Mesenchymal stem cell (in vitro differentiated cells and primary cell): ENCODE measurements around the gene DHRS11.

Experiments
- DNase-seq: peaks from one replicate; pipeline ENCODE4 v3.0.0-alpha.2; 2013
- H2AFZ ChIP-seq: one replicate; pipeline ENCODE4 v1.6.1; 2013; ENCODE audit warnings: low read depth, mild to moderate bottlenecking, control low read depth, inconsistent platforms, low read length, moderate library complexity
- H2AK5ac ChIP-seq: 2 replicates; pipeline ENCODE4 v1.6.1; 2013; ENCODE audit warnings: low read length, moderate library complexity, mild to moderate bottlenecking, inconsistent platforms; ENCODE audit not compliant: severe bottlenecking
- H2BK120ac ChIP-seq: one replicate; pipeline ENCODE4 v1.6.1; 2013; ENCODE audit warnings: low read depth, mild to moderate bottlenecking, inconsistent platforms, low read length, moderate library complexity
- H2BK12ac ChIP-seq, 2 experiments: one replicate each; pipeline ENCODE4 v1.6.1; 2013; ENCODE audit warnings: inconsistent platforms in 2 of 2, low read length in 2 of 2, mild to moderate bottlenecking in 2 of 2, moderate library complexity in 2 of 2, control low read depth in 1 of 2
- H2BK15ac ChIP-seq: one replicate; pipeline ENCODE4 v1.6.1; 2013; ENCODE audit warnings: mild to moderate bottlenecking, low read depth, inconsistent platforms; ENCODE audit not compliant: poor library complexity, severe bottlenecking
- H2BK5ac ChIP-seq: 2 replicates; pipeline ENCODE4 v1.6.1; 2013; ENCODE audit warnings: low read depth, mild to moderate bottlenecking, low read length, control low read depth, inconsistent platforms; ENCODE audit not compliant: poor library complexity, severe bottlenecking
- H3K14ac ChIP-seq, 2 experiments: one replicate each; pipeline ENCODE4 v1.6.1; 2013; ENCODE audit warnings: inconsistent platforms in 2 of 2, low read length in 2 of 2, control low read depth in 1 of 2, mild to moderate bottlenecking in 1 of 2, moderate library complexity in 1 of 2
- H3K18ac ChIP-seq, 2 experiments: one replicate each; pipeline ENCODE4 v1.6.1; 2013; ENCODE audit warnings: inconsistent platforms in 2 of 2, low read length in 2 of 2, control low read depth in 1 of 2, low read depth in 1 of 2, mild to moderate bottlenecking in 1 of 2
- H3K23ac ChIP-seq, 2 experiments: one replicate each; pipeline ENCODE4 v1.6.1; 2013; ENCODE audit warnings: inconsistent platforms in 2 of 2, low read length in 2 of 2, mild to moderate bottlenecking in 2 of 2, moderate library complexity in 2 of 2, control low read depth in 1 of 2
- H3K27ac ChIP-seq: 2 replicates; pipeline ENCODE4 v1.5.1; 2013; ENCODE audit warnings: mild to moderate bottlenecking, moderate library complexity, low read length, control low read depth, inconsistent platforms; ENCODE audit not compliant: poor library complexity, severe bottlenecking
- H3K27me3 ChIP-seq, 2 experiments: 2 replicates each; pipeline versions ENCODE4 v1.6.1 to v1.7.0; 2013; ENCODE audit warnings: low read length in 2 of 2, mild to moderate bottlenecking in 2 of 2, moderate library complexity in 2 of 2, control low read depth in 1 of 2, inconsistent platforms in 1 of 2; ENCODE audit not compliant: control insufficient read depth in 1 of 2, insufficient read depth in 1 of 2
- H3K36me3 ChIP-seq, 2 experiments: 2 replicates each; pipeline versions ENCODE4 v1.6.1 to v1.7.0; 2013; ENCODE audit warnings: low read length in 2 of 2, control low read depth in 1 of 2, inconsistent platforms in 1 of 2, low read depth in 1 of 2, mild to moderate bottlenecking in 1 of 2; ENCODE audit not compliant: insufficient read depth in 2 of 2, control insufficient read depth in 1 of 2
- H3K4ac ChIP-seq, 2 experiments: one replicate each; pipeline ENCODE4 v1.6.1; 2013; ENCODE audit warnings: inconsistent platforms in 2 of 2, low read length in 2 of 2, mild to moderate bottlenecking in 2 of 2, moderate library complexity in 2 of 2, control low read depth in 1 of 2, low read depth in 1 of 2
- H3K4me1 ChIP-seq: 2 replicates; pipeline ENCODE4 v1.6.1; 2013; ENCODE audit warnings: low read depth, low read length, control low read depth; ENCODE audit not compliant: control insufficient read depth, insufficient read depth
- H3K4me2 ChIP-seq: 2 replicates; pipeline ENCODE4 v1.6.1; 2013; ENCODE audit warnings: low read length, mild to moderate bottlenecking, inconsistent platforms; ENCODE audit not compliant: poor library complexity, severe bottlenecking
- H3K4me3 ChIP-seq, 2 experiments: 2 replicates each; pipeline versions ENCODE4 v1.5.1 to v1.7.0; 2013; ENCODE audit warnings: low read length in 2 of 2, mild to moderate bottlenecking in 2 of 2, control low read depth in 1 of 2, low read depth in 1 of 2; ENCODE audit not compliant: insufficient read depth in 1 of 2
- H3K79me1 ChIP-seq: replicated peaks from 2 replicates; pipeline ENCODE4 v1.6.1; 2013; ENCODE audit warnings: mild to moderate bottlenecking, control low read depth, low read length, inconsistent platforms; ENCODE audit not compliant: poor library complexity, severe bottlenecking
- H3K9ac ChIP-seq: 2 replicates; pipeline ENCODE4 v1.7.0; 2013; ENCODE audit warnings: mild to moderate bottlenecking, low read length, moderate library complexity
- H3K9me3 ChIP-seq: 2 replicates; pipeline ENCODE4 v1.7.0; 2013; ENCODE audit warnings: mild to moderate bottlenecking, low read length; ENCODE audit not compliant: control insufficient read depth
- H4K8ac ChIP-seq: one replicate; pipeline ENCODE4 v1.6.1; 2013; ENCODE audit warnings: inconsistent platforms, mild to moderate bottlenecking, low read length, moderate library complexity
- H4K91ac ChIP-seq: one replicate; pipeline ENCODE4 v1.6.1; 2013; ENCODE audit warnings: mild to moderate bottlenecking, low read length, inconsistent platforms
- WGBS: methylation state at CpG from one replicate; pipeline ENCODE4 v1.1.7; 2013; ENCODE audit warnings: mixed read lengths; 5-methylcytosine and 5-hydroxymethylcytosine counted together

DHRS11 gene

DNA sequence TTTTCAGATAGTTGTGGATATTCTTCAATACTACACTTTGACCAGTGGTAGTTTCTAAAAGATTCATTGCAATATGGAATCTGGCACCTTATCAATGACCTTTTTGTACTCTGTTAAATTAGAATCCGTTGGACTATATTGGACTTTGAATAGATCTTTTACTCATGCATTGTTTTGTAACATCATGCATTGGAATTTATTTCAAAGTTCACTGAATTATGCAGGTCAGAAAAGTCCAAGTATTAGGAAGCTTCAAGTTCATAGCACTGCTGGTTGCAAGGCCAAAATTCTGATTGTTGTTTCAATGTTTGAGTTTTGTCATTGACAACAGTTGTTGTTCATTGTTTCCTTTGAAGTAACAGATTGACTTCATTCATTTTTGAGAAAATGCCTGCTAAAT is 7.9 kb upstream of the DHRS11 start:
- Histone ChIP-seq H2BK15ac (no peak overlapping the region), H2AK5ac (no peak overlapping the region), H3K23ac (no peak overlapping the region), H3K36me3 (peaks cover 44 to 89% of the 10 kb centered on the region in 2 experiments), H3K9me3 (no peaks in the 10 kb centered on the region), H3K14ac (no peak overlapping the region), H3K79me1 (peaks cover 19% of the 10 kb centered on the region), H3K18ac (no peak overlapping the region), H3K4me2 (no peak overlapping the region), H3K9ac (no peak overlapping the region), H2BK12ac (no peak overlapping the region), H2BK120ac (no peak overlapping the region), H4K8ac (no peak overlapping the region), H3K27ac (no peak overlapping the region), H3K4me1 (no peaks in the 10 kb centered on the region), H3K27me3 (no peaks in the 10 kb centered on the region), H2BK5ac (no peak overlapping the region), H4K91ac (no peak overlapping the region), H3K4ac (no peak overlapping the region), H2AFZ (no peak overlapping the region), H3K4me3 (no peak overlapping the region)
- DNase-seq: no peak
- 80% methylated on average over 1 of the region's 1 CpG for WGBS

DNA sequence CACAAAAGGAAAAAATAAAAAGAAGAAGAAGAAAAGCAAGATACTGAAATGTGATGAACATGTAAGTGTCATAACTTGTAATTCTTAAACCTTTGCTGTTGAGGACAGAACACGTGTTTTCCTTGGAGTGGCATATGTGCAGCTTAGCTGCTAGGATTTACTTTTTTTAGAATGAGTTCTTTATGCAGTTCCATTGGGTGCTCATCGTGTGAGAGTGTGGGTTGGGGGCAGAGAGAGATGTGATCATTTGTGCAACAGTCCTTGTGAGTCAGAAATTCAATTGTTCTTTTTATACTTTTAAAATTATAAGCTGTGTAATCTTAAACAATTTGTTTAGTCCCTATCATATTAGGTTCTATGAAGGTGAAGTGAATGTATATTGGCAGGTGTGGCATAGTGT is 5.5 kb upstream of the DHRS11 start:
- Histone ChIP-seq H3K4ac (no peak overlapping the region), H2AFZ (no peak overlapping the region), H3K36me3 (peaks cover 34 to 96% of the 10 kb centered on the region in 2 experiments), H2BK120ac (no peak overlapping the region), H3K79me1 (peaks cover 15% of the 10 kb centered on the region), H3K4me2 (no peak overlapping the region), H3K9ac (no peak overlapping the region), H3K27ac (no peak overlapping the region), H2BK12ac (no peak overlapping the region), H2AK5ac (no peak overlapping the region), H3K27me3 (no peaks in the 10 kb centered on the region), H2BK5ac (no peak overlapping the region), H3K23ac (no peak overlapping the region), H3K4me1 (peaks cover under 1% of the 10 kb centered on the region), H4K8ac (no peak overlapping the region), H3K14ac (no peak overlapping the region), H3K4me3 (no peak overlapping the region), H3K18ac (no peak overlapping the region), H3K9me3 (no peaks in the 10 kb centered on the region), H2BK15ac (no peak overlapping the region), H4K91ac (no peak overlapping the region)
- no peak for DNase-seq
- 90% methylated on average over 2 of the region's 2 CpGs for WGBS

- no peak overlapping the region for H3K4me3 ChIP-seq
- WGBS: 93% methylated on average over 2 of the region's 2 CpGs
- DNase-seq: peak; percentile 36
These were observed 1.6 kb upstream of the DHRS11 start for GRCh38 chr17:36590082-36590481.

DNA sequence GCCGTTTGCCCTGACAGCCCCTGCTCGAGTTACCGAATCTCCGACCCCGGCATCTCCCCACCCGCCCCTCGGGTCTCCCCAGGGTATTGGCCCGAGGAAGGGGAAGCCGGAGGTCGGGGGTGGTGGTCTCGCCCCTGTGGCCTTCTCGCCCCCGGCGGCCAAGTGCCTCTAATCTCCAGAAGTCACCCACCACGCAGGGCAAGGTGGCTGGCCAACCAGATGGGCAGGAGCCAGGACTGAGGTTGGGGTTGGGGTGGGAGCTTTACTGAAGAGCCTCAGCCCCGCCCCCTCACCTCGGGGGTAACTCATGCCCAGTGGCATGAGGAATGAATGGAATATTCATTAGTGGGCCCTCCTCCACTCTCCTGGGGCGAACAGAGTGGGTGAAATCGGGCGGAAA is 637 bp downstream of the DHRS11 start:
- peaks cover 17% of the 10 kb centered on the region for H3K4me1 ChIP-seq
- H3K18ac ChIP-seq: no peak overlapping the region
- no peak overlapping the region for H2BK12ac ChIP-seq
- no peak overlapping the region for H3K23ac ChIP-seq
- H3K4ac ChIP-seq: no peak overlapping the region
- no peak overlapping the region for H2BK5ac ChIP-seq
- H2BK120ac ChIP-seq: no peak overlapping the region
- H3K27me3 ChIP-seq: no peaks in the 10 kb centered on the region
- H2BK15ac ChIP-seq: no peak overlapping the region
- peak overlapping the region; percentile 87 for H3K9ac ChIP-seq
- H2AFZ ChIP-seq: no peak overlapping the region
- 8% methylated on average over 9 of the region's 20 CpGs for WGBS
- peaks cover 17 to 45% of the 10 kb centered on the region in 2 experiments for H3K36me3 ChIP-seq
- no peak overlapping the region for H3K14ac ChIP-seq
- H3K4me3 ChIP-seq: peak overlapping the region; percentile 79 to 86
- H4K91ac ChIP-seq: no peak overlapping the region
- DNase-seq: no peak
- H3K27ac ChIP-seq: peak overlapping the region; percentile 27
- H3K79me1 ChIP-seq: peaks cover 22% of the 10 kb centered on the region
- no peaks in the 10 kb centered on the region for H3K9me3 ChIP-seq
- H2AK5ac ChIP-seq: no peak overlapping the region
- no peak overlapping the region for H4K8ac ChIP-seq
- peak overlapping the region; percentile 86 for H3K4me2 ChIP-seq

More at GRCh38 chr17:36590082-36590481, 1.6 kb upstream of the DHRS11 start:
- no peak overlapping the region for H2BK12ac ChIP-seq
- no peaks in the 10 kb centered on the region for H3K27me3 ChIP-seq
- H2BK120ac ChIP-seq: no peak overlapping the region
- peaks cover 24 to 60% of the 10 kb centered on the region in 2 experiments for H3K36me3 ChIP-seq
- H4K91ac ChIP-seq: no peak overlapping the region
- H2AFZ ChIP-seq: no peak overlapping the region
- H3K9ac ChIP-seq: no peak overlapping the region
- no peak overlapping the region for H3K27ac ChIP-seq
- peaks cover 17% of the 10 kb centered on the region for H3K4me1 ChIP-seq
- H3K79me1 ChIP-seq: peaks cover 24% of the 10 kb centered on the region
- H3K4me2 ChIP-seq: no peak overlapping the region
- no peak overlapping the region for H3K14ac ChIP-seq
- no peak overlapping the region for H2BK15ac ChIP-seq
- no peak overlapping the region for H2BK5ac ChIP-seq
- H3K9me3 ChIP-seq: no peaks in the 10 kb centered on the region
- H2AK5ac ChIP-seq: no peak overlapping the region
- no peak overlapping the region for H3K23ac ChIP-seq
- no peak overlapping the region for H3K4ac ChIP-seq
- no peak overlapping the region for H4K8ac ChIP-seq
- H3K18ac ChIP-seq: no peak overlapping the region
